Effector CD8-positive, alpha-beta T cell (primary cell): Measurements from ENCODE around the gene TUBA4A.
A peak's percentile ranks its signal among the peaks of the same experiment; 100 is the strongest.
"Not testable (repeated sequence)": the region's sequence is repeated elsewhere in the genome, so short reads cannot be mapped to it uniquely, and the experiment has no call there.

Source experiments
- DNase-seq: peaks from one replicate; lab custom pipeline; 2025; lab: John Stamatoyannopoulos, UW

TUBA4A gene

DNA sequence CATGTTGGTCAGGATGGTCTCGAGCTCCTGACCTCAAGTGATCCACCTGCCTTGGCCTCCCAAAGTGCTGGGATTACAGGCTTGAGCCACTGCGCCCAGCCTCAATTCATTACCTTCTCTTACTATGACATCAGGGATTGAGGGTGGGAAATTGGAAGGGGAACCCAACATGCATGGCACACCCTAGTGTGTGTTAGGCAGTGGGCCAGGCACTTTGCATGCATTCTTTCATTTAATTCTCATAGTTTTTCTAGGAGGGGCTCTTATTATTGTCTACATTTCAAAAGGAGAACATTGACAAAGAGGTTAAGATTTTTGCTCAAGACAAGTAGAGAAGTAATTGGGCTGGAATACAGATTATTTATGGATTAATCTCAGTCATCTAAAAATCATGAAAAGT, 14.6 kb upstream of the TUBA4A start:
- no peak for DNase-seq

DNA sequence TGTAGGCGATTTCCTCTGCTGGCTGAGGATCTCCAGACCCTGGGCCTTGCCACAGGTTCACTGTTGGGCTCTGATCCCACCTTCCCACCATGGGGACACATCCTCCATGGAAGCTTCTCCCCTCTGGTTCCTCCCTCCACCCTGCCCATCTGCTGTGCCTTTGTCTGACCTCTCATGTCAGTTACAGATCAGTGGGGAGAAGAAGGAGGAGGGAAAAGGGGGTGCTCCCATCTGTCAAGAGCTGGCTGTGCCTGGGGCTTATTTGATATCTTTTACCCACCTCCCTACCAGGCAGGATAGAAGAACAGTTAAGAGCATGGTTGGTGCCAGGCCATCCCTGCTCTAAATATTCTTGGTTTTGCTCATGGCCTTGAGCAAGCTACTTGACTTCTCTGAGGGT, 13.2 kb upstream of the TUBA4A start:
- DNase-seq, result no peak

DNA sequence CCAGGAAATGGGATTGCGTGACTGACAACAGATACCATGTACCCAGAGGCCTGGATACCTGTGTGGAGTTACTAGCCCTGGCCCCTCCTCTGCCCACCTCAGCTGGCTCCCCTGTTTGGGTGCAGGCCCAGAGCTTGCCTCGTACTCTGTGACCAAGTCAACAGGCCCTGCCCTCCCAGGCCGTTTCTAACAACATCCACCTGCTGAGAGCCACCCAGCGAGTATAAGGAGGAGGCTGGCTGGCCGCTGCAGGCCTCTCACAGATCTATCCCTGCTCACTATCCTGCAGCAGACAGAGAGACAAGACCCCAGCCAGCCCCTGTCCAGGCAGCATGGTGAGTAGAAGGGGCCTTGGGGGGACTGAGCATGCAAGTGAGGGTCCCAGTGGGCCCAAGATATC, 12.5 kb upstream of the TUBA4A start:
- no peak for DNase-seq

DNA sequence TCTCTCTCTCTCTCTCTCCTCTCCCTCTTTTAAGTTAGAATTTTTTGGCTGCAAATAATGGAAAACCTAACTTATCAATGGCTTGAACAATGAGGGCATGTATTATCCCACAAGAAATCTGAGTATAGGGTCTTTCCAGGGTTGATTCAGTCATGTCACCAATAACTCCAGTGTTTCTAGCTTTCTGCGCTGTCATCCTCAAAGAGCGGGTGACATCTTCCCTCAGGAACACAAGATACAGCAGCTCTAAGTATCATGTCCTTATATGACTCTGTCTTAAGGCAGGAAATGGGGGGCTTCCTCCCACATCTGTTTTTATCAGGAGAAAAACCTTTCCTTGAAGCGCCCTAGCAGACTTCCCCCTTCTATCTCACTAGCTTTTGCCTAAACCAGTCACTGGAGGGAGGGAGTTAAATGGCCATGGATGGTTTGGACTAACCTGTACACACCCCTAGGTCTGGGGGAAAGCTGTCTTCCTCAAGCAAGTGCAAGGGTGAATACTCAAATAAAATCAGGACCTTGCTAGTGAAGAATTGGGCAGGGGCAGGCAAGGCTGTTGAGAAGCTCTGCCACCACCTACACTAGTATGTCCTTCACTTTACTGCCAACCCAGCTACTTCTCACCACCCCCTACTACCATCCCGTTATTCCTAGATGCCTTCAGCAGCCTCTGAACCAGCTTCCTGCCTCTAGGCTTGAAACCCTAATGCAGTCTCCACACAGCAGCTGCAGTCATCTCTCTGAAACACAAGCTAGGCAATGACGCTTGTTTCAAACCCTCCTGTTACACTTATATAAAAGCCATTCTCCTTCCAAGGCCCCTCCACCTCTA, 7.5 kb upstream of the TUBA4A start:
- DNase-seq, result no peak

DNA sequence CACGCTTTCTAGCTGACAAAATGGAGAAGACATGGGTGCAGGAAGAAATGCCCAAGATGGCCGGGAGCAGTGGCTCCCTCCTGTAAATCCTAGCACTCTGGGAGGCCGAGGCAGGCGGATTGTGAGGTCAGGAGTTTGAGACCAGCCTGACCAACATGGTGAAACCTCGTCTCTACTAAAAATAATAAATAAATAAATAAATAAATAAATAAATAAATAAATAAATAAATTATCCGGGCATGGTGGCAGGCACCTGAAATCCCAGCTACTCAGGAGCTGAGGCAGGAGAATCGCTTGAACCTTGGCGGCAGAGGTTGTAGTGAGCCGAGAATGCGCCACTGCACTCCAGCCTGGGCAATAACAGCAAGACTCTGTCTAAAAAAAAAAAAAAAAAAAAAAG, 5.2 kb upstream of the TUBA4A start:
- DNase-seq, result not testable (repeated sequence)

DNA sequence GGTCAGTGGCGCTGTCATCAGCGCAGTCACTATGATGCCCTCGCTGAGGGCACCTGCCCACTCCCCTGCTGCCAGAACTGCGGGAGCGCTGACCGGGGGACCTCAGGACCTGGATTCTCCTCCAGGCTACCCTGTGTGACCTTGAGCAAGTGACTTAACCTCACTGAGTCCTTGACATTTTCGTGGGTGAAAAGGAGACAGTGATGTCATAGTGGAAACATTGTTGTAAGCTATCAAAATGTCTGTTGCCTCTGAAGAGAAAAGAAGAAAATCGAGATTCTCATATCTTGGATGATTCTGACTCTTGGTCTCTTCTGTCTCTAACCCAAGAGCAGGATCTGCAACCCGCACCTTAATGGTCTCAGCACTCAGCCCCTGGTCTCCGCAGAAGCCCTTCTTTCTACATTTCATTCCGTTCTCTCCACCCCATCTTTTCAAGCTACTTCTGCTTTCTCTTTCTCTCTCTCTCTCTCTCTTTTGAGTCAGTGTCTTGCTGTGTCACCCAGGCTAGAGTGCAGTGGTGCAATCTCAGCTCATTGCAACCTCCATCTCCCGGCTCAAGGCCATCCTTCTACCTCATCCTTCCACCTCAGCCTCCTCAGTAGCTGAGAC, 978 bp upstream of the TUBA4A start:
- DNase-seq, result no peak

DNA sequence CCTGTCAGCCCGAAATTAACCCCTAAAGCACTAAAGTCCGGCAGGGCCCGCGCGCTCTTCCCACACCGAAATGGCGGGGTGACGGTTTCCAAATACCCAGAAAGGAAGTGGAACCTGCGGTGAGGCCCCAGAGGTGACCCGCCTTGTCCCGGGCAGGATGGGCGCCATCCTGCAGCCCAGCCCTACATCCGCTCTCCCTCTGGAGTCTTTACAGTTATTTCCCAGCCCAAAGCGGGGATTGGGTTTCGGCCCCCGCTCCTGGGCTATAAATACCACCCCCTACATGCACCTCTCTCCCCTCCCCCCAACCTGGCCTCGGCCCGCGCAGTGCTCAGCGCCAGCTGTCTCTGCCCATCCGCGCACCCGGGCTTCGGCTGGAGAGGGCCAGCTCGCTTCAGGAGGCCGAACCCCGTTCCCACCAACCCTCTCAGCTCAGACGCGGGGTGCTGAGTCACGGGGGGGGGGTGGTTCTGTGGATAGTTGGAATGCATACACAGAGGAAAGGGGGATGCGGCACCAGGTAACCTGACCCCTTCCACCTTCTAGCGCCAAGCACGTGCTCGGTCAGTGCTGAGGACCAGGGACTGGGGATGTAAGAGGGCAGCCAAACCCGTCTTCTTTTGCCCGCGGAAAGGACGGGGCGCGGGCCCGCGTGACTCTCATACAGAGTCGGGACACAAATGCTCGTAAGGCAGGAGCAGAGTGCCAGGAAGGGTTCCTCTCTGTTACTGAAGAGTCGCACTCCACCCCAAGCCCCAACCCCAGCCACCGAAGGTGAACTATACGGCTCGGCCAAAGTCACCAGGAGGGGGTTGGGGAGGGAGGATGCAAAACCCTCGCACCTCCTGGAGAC, 592 bp downstream of the TUBA4A start, which contains the start of gene TUBA4B:
Gene TUBA4B, plus strand, starts transcription at position 344 of the 853 bp plus-strand sequence. Its CDS starts 165 bp downstream, at position 509.
- DNase-seq, result peak; percentile 34

DNA sequence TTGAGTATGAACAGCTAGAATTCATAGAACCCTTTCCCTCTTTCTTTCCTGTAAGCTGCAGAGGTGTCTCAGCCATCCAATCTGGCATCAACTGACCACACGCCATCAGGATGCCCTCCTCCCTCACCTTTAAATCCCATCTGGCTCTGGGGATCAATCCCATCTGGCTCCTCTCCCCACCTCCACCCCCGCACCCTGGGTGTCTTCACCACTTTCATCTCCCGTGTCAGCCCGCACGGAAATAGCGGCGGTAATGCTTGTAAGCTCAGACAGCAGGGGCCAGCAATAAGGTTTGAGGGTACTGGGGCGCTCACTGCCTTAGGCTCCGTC, 1.2 kb downstream of the TUBA4A start:
- DNase-seq, result peak; percentile 34

DNA sequence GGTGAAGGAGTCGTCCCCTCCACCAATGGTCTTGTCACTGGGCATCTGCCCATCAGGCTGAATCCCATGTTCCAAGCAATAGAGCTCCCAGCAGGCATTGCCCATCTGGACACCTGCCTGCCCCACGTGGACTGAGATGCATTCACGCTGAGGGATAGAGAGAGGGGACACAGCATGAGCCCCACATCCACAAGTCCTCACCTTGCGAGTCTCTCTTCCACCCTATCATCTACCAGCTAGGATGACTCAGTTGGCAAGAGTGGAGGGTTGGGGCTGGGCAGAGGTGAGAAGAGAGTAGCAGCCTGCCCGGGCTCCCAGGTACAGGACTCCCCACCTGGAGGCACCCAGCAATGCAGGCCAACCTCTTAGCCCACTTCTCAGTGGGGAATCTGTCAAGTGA, 1.6 kb downstream of the TUBA4A start:
- no peak for DNase-seq

DNA sequence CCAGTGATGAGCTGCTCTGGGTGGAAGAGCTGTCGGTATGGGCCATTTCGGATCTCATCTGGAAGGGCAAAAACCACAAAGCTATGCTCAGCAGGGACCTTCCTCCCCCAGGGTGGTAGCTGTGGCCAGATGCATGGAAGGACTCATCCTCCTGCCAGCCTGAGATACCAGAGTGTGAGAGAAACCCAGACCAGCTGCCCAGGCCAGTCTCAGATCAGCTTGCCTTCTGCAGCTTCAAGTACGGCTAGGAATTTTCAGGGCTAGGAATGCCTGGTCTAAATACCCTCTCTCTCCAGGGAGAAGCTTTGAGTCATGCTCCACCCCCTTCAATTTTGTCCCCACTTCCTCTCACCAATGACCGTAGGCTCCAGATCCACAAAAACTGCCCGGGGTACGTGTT, 2.1 kb downstream of the TUBA4A start:
- DNase-seq, result no peak

DNA sequence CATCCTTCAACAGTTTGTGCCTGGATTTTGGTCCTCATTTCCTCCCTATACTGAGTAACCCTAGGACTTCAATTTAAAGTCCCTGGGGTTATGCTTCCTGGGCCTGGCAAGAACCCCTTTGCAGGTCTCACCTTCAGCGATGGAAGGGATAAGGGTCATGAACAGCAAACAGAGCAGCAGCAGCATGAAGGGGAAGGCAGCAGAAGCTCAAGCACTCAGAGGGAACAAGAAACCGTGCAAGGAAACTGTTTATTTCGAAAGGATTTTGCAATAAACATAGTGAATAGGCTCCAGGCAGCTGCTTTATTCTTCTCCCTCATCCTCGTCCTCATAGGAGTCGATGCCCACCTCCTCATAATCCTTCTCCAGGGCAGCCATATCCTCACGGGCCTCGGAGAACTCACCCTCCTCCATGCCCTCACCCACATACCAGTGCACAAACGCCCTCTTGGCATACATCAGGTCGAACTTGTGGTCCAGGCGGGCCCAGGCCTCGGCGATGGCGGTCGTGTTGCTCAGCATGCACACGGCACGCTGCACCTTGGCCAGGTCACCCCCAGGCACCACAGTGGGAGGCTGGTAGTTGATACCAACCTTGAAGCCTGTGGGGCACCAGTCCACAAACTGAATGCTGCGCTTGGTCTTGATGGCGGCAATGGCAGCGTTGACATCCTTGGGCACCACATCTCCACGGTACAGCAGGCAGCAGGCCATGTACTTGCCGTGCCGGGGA, 3.5 kb downstream of the TUBA4A start:
- no peak for DNase-seq

DNA sequence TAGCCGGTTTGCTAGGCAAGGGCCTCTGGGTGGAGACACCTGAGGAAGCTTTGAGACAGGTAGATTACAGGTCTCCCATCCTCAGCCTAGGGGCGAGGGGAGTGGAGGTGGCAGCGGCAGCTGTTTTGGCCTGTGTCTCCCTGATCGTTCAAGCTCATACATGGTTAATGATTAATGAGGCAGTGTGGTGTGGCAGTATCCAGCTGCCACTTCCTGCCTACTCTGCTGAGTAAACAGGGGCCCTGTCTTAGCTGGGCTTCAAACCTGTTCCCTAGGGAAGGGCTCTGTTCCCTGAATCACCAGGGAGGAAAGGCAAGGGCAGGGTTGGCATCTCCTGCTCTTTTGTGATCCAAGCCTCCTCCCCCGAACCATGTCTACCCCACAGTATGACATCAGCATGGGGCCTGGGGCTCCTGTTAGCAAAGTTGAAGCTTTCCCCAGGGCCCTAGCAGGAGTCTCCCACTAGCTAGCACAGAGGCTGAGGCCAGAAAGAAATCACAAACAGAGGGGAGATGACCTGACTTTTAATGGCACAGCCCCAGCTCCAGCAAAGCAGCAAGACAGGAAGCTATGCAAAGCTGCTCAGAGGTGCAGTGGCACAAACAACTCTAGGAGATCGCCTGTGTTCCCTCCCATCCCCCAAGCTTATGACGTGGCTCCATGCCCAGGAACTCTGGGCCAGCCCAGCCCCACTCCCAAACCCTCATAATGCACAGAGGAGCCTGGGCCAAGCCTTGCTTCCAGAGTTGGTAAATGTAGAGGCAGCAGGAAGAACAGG, 4.3 kb downstream of the TUBA4A start:
- DNase-seq, result no peak

DNA sequence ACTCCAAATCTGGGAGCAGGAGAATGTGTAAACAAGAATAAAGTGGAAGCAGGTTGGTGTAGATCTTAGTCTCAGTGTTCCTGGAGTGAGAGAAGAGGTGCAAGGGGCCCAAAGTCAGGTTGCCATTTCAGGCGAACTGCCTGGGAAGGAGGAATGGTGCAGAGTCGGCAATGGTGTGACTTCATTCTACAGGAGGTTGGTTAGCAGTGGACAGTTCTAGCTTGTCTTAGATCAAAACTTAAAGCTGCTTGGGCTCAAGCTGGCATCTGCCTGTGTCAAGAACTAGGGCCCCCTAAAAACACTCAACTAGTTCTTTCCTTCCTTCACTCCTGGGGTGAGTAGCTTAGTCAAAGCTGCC, 4.9 kb downstream of the TUBA4A start:
- no peak for DNase-seq

DNA sequence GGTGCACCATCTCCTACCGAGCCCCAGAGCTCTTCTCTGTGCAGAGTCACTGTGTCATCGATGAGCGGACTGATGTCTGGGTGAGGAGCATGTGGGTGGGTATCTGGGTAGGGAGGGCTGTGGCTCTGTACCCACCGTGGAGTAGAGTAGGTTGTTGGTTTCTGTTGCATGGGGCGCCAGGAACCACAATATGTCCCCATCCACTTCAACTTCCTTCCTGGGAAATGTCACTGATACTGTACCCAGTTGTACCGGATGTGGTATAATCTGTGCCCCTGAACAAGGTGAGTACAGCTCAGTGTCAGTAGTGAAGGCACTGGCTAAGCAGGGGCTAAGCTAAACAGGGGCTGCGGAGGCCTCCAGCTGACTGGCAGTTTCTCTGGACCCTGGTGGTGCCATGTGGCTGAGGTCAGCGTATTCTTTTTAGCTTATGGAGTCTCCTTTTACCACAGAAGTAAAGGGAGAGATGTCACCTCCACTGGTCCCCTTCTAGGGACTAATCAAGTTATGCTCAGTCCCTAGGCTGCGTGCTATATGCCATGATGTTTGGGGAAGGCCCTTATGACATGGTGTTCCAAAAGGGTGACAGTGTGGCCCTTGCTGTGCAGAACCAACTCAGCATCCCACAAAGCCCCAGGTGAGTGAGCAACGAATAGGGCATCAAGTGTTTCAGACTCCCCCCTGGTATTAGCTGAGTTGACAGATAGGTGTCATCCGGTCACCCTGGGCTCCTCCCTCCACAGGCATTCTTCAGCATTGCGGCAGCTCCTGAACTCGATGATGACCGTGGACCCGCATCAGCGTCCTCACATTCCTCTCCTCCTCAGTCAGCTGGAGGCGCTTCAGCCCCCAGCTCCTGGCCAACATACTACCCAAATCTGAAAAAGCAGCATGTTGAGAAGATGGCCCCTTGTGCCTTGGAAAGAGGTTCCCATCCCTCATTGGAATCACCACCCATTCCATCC, 5.8 kb downstream of the TUBA4A start:
- DNase-seq, result peak; percentile 30

DNA sequence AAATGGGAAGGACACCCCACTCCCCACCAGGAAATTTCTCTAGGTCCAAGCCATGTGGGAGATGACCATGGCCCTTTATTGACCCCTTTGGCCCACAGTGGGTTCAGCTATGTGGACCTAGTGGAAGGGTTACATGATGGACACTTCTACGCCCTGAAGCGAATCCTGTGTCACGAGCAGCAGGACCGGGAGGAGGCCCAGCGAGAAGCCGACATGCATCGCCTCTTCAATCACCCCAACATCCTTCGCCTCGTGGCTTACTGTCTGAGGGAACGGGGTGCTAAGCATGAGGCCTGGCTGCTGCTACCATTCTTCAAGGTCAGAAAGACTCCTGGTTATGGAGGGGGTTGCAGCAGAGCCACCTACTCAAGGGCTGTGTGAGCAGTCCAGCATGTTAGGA, 7.2 kb downstream of the TUBA4A start:
- DNase-seq, result no peak

DNA sequence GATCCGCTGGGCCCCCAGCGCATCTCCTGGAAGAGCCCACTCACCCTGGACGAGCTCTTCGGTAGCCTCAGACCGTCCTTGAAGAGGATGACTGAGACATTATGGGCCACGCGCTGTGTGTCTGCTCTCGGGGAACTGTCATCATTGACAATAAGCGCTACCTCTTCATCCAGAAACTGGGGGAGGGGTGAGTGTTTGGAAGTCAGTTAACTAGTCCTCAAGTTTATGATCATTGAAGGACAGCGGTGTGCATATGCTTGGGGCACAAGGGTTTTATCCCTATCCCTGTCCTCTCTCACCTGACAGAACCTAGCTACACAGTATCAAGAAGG, 7.9 kb downstream of the TUBA4A start:
- no peak for DNase-seq

DNA sequence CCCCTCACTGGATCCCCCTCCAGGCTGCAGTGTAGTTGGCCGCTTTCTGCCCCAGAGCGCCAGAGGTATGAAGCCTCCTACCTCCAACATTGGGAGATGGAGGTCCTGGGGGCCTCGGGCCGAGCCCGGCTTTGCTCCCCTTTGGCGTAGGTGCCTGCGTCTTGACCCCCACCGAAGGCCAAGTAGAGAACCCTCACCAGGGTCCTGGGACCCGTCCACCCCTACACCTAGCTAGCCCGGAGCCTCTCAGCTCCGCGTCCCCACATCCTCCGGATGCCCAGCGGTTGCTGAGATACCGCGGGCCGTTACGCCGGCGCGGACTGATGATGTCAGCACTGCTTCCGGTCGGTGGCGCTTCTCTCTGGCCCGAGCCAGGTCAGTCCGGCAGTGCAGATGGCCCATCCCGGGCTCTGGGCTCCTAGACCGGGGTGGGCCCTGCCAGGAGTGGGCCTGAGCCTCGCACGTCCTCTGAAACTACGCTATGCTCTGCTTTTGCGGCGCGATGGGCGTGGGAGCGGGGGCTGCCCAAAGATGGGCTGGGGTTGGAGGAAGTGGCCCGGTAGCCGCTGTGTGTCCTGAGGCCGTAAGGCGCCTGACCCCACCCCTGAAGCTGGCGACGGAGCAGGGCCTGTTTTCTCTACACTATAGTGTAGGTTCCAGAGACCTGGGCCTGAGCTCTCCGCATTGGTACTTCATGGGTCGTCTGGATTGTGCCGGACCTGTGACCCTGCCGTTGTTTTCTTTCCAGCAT, 8.4 kb downstream of the TUBA4A start, which contains the start of the genes GLB1L and STK16:
Gene GLB1L, minus strand, starts transcription at position 297 of the 751 bp plus-strand sequence. CDS start 1,871 bp downstream, outside the sequence.
Gene STK16, plus strand, starts transcription at position 332 of the 751 bp plus-strand sequence. CDS start 521 bp downstream, outside the sequence.
- peak; percentile 70 for DNase-seq

DNA sequence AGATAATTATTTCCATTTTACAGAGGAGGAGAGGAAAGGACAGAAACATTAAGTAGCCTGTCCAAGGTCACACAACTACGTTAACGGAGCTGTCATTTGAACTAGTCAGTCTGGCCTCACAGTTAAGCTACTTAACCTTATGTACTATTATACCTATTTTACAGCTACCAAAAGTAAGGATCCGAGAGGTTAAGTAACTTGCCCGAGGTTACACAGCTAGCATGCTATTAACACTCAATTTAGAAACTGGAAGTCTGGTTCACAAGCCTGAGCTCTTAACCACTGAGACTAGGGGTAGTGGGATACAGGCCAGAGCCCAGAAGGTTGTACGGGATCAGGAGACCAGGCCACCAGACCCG, 8.9 kb downstream of the TUBA4A start:
- no peak for DNase-seq

DNA sequence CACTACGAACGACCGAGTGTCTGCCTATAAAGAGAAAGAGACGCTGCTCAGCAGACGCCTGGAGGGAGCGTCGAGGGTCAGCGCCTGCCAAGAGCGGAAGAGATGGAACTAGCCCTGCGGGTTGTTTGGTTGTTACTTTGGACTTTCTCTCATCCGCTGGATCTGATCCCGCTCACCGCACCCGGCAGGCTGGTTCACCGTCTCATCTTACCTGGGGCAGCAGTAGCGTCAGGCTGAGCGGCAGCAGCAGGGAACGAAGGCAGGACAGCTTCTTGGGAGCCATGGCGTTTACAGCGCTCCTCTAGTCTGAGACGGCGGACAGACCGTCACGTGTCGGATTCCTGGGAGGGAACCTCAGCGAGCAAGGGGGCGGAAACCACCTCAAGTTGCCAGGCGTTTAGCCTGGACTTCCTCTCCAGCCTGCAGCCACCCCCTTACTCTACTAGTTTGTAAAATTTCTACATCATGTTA, 10.4 kb downstream of the TUBA4A start:
- DNase-seq, result no peak
